SK-N-SH treated with all-trans-retinoic acid at 6 μM for 48 hours (cell line): ENCODE measurements around the gene TNNI3.

Experiments used
- ATAC-seq: fragments of 200-7000 bp; cut with Tn5 transposase; 3 replicates; pipeline ENCODE4 v1.9.1; 2020; ENCODE audit warnings: mild to moderate bottlenecking, moderate library complexity
- ARNTL ChIP-seq: fragments of 450-650 bp; formaldehyde crosslinking; IDR thresholded peaks from 2 replicates; pipeline ENCODE4 v1.5.0; 2020; ENCODE audit warnings: low read depth, mild to moderate bottlenecking, moderate library complexity, borderline replicate concordance
- BACH2 ChIP-seq: fragments of 250-450 bp; sonication (Bioruptor Pico); IDR thresholded peaks from 2 replicates; pipeline ENCODE4 v1.9.0; 2021; ENCODE audit warnings: mild to moderate bottlenecking, borderline replicate concordance
- CSDC2 ChIP-seq: fragments of 250-450 bp; sonication (Bioruptor Pico); IDR thresholded peaks from 2 replicates; pipeline ENCODE4 v1.5.0; 2020; ENCODE audit warnings: mild to moderate bottlenecking, moderate library complexity
- GLIS3 ChIP-seq: fragments of 250-450 bp; sonication (Bioruptor Pico); IDR thresholded peaks from 2 replicates; pipeline ENCODE4 v1.5.0; 2020; ENCODE audit warnings: mild to moderate bottlenecking, moderate library complexity
- ISL1 ChIP-seq: fragments of 250-450 bp; sonication (Bioruptor Pico); IDR thresholded peaks from 2 replicates; pipeline ENCODE4 v2.1.2; 2022; ENCODE audit warnings: mild to moderate bottlenecking, moderate library complexity
- OSR1 ChIP-seq: fragments of 250-450 bp; sonication (Bioruptor Pico); IDR thresholded peaks from 2 replicates; pipeline ENCODE4 v1.8.0; 2022; ENCODE audit warnings: moderate library complexity, mild to moderate bottlenecking, inconsistent platforms
- PPARA ChIP-seq: fragments of 250-450 bp; sonication (Bioruptor Pico); IDR thresholded peaks from 2 replicates; pipeline ENCODE4 v1.5.0; 2020; ENCODE audit warnings: mild to moderate bottlenecking, borderline replicate concordance
- RARB ChIP-seq: fragments of 250-450 bp; sonication (Bioruptor Pico); IDR thresholded peaks from 2 replicates; pipeline ENCODE4 v1.8.0; 2021; ENCODE audit warnings: mild to moderate bottlenecking, moderate library complexity
- TOX ChIP-seq: fragments of 250-450 bp; sonication (Bioruptor Pico); IDR thresholded peaks from 2 replicates; pipeline ENCODE4 v1.8.0; 2021; ENCODE audit warnings: mild to moderate bottlenecking, moderate library complexity, borderline replicate concordance
- ZC3H10 ChIP-seq: fragments of 250-450 bp; sonication (Bioruptor Pico); IDR thresholded peaks from 2 replicates; pipeline ENCODE4 v1.5.1; 2021; ENCODE audit warnings: mild to moderate bottlenecking, moderate library complexity
- ZFP3 ChIP-seq: fragments of 250-450 bp; sonication (Bioruptor Pico); IDR thresholded peaks from 2 replicates; pipeline ENCODE4 v1.5.0; 2020; ENCODE audit warnings: mild to moderate bottlenecking, moderate library complexity
- ZFP30 ChIP-seq: fragments of 450-650 bp; formaldehyde crosslinking; IDR thresholded peaks from 2 replicates; pipeline ENCODE4 v1.5.0; 2022; ENCODE audit warnings: mild to moderate bottlenecking, moderate library complexity
- ZNF565 ChIP-seq: fragments of 450-650 bp; formaldehyde crosslinking; conservative IDR thresholded peaks from 2 replicates; pipeline ENCODE4 v1.5.0; 2020; ENCODE audit warnings: low read depth, mild to moderate bottlenecking, moderate library complexity
- ZNF70 ChIP-seq: fragments of 450-650 bp; formaldehyde crosslinking; IDR thresholded peaks from 2 replicates; pipeline ENCODE4 v1.5.0; 2020; ENCODE audit warnings: mild to moderate bottlenecking, moderate library complexity
- ZNF8 ChIP-seq: fragments of 450-650 bp; formaldehyde crosslinking; IDR thresholded peaks from 2 replicates; pipeline ENCODE4 v1.5.0; 2020; ENCODE audit warnings: mild to moderate bottlenecking, moderate library complexity
- TF ChIP-seq, protein P1 (sequence below): fragments of 250-450 bp; sonication (Bioruptor Pico); IDR thresholded peaks from 2 replicates; pipeline ENCODE4 v1.5.1; 2020; ENCODE audit warnings: low read depth, mild to moderate bottlenecking, moderate library complexity
- TF ChIP-seq, protein P2 (sequence below): fragments of 250-450 bp; sonication (Bioruptor Pico); IDR thresholded peaks from 2 replicates; pipeline ENCODE4 v1.5.0; 2020; ENCODE audit warnings: mild to moderate bottlenecking, moderate library complexity
- TF ChIP-seq, protein P3 (sequence below): fragments of 250-450 bp; sonication (Bioruptor Pico); IDR thresholded peaks from 2 replicates; pipeline ENCODE4 v1.8.0; 2020; ENCODE audit warnings: mild to moderate bottlenecking, moderate library complexity, borderline replicate concordance
- TF ChIP-seq, protein P4 (sequence below): fragments of 250-450 bp; sonication (Bioruptor Pico); IDR thresholded peaks from 2 replicates; pipeline ENCODE4 v1.5.1; 2021; ENCODE audit warnings: mild to moderate bottlenecking, moderate library complexity
- TF ChIP-seq, protein P5 (sequence below): fragments of 250-450 bp; sonication (Bioruptor Pico); IDR thresholded peaks from 2 replicates; pipeline ENCODE4 v1.8.0; 2021; ENCODE audit warnings: low read depth, mild to moderate bottlenecking, moderate library complexity, borderline replicate concordance

TNNI3 gene

DNA sequence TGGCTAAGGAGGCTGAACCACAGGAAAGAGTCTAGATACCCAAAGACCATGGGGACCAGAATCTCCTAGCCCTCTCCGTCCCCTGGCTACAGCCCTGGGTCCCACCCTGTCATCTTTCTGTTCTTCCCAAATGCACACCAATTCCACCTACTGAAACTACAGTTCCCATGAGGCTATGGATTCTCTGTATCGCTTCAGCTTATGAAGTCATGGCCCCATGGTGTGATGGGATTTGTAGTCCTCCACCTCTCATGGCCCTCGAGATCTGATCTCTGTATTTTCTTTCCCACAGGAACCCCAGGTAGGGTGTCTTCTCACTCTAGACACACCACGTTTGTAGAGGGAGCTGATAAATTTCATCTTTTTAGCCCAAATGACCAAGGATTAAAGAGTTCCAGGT lies 40.0 kb upstream of the TNNI3 start:
- no peak for TF ChIP-seq CSDC2
- TF ChIP-seq, protein P1, sequence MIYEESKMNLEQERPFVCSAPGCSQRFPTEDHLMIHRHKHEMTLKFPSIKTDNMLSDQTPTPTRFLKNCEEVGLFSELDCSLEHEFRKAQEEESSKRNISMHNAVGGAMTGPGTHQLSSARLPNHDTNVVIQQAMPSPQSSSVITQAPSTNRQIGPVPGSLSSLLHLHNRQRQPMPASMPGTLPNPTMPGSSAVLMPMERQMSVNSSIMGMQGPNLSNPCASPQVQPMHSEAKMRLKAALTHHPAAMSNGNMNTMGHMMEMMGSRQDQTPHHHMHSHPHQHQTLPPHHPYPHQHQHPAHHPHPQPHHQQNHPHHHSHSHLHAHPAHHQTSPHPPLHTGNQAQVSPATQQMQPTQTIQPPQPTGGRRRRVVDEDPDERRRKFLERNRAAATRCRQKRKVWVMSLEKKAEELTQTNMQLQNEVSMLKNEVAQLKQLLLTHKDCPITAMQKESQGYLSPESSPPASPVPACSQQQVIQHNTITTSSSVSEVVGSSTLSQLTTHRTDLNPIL (CRISPR knock-in tag) = no peak
- no peak for TF ChIP-seq ARNTL (CRISPR knock-in tag)
- TF ChIP-seq, protein P2, sequence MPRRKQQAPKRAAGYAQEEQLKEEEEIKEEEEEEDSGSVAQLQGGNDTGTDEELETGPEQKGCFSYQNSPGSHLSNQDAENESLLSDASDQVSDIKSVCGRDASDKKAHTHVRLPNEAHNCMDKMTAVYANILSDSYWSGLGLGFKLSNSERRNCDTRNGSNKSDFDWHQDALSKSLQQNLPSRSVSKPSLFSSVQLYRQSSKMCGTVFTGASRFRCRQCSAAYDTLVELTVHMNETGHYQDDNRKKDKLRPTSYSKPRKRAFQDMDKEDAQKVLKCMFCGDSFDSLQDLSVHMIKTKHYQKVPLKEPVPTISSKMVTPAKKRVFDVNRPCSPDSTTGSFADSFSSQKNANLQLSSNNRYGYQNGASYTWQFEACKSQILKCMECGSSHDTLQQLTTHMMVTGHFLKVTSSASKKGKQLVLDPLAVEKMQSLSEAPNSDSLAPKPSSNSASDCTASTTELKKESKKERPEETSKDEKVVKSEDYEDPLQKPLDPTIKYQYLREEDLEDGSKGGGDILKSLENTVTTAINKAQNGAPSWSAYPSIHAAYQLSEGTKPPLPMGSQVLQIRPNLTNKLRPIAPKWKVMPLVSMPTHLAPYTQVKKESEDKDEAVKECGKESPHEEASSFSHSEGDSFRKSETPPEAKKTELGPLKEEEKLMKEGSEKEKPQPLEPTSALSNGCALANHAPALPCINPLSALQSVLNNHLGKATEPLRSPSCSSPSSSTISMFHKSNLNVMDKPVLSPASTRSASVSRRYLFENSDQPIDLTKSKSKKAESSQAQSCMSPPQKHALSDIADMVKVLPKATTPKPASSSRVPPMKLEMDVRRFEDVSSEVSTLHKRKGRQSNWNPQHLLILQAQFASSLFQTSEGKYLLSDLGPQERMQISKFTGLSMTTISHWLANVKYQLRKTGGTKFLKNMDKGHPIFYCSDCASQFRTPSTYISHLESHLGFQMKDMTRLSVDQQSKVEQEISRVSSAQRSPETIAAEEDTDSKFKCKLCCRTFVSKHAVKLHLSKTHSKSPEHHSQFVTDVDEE (CRISPR knock-in tag) = no peak
- TF ChIP-seq OSR1 (CRISPR knock-in tag) = no peak
- TF ChIP-seq ZNF70 (CRISPR knock-in tag) = no peak
- TF ChIP-seq ISL1 = no peak
- TF ChIP-seq PPARA (CRISPR knock-in tag) = no peak
- TF ChIP-seq, protein P3, sequence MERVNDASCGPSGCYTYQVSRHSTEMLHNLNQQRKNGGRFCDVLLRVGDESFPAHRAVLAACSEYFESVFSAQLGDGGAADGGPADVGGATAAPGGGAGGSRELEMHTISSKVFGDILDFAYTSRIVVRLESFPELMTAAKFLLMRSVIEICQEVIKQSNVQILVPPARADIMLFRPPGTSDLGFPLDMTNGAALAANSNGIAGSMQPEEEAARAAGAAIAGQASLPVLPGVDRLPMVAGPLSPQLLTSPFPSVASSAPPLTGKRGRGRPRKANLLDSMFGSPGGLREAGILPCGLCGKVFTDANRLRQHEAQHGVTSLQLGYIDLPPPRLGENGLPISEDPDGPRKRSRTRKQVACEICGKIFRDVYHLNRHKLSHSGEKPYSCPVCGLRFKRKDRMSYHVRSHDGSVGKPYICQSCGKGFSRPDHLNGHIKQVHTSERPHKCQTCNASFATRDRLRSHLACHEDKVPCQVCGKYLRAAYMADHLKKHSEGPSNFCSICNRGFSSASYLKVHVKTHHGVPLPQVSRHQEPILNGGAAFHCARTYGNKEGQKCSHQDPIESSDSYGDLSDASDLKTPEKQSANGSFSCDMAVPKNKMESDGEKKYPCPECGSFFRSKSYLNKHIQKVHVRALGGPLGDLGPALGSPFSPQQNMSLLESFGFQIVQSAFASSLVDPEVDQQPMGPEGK (CRISPR knock-in tag) = no peak
- no peak for TF ChIP-seq ZNF565 (CRISPR knock-in tag)
- no peak for TF ChIP-seq ZFP30
- TF ChIP-seq RARB (CRISPR knock-in tag) = no peak
- TF ChIP-seq ZC3H10 (CRISPR knock-in tag) = no peak
- no peak for TF ChIP-seq ZFP3 (CRISPR knock-in tag)
- TF ChIP-seq TOX (CRISPR knock-in tag) = no peak
- no peak for TF ChIP-seq ZNF8 (CRISPR knock-in tag)
- TF ChIP-seq, protein P4, sequence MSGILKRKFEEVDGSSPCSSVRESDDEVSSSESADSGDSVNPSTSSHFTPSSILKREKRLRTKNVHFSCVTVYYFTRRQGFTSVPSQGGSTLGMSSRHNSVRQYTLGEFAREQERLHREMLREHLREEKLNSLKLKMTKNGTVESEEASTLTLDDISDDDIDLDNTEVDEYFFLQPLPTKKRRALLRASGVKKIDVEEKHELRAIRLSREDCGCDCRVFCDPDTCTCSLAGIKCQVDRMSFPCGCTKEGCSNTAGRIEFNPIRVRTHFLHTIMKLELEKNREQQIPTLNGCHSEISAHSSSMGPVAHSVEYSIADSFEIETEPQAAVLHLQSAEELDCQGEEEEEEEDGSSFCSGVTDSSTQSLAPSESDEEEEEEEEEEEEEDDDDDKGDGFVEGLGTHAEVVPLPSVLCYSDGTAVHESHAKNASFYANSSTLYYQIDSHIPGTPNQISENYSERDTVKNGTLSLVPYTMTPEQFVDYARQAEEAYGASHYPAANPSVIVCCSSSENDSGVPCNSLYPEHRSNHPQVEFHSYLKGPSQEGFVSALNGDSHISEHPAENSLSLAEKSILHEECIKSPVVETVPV (CRISPR knock-in tag) = no peak
- TF ChIP-seq, protein P5, sequence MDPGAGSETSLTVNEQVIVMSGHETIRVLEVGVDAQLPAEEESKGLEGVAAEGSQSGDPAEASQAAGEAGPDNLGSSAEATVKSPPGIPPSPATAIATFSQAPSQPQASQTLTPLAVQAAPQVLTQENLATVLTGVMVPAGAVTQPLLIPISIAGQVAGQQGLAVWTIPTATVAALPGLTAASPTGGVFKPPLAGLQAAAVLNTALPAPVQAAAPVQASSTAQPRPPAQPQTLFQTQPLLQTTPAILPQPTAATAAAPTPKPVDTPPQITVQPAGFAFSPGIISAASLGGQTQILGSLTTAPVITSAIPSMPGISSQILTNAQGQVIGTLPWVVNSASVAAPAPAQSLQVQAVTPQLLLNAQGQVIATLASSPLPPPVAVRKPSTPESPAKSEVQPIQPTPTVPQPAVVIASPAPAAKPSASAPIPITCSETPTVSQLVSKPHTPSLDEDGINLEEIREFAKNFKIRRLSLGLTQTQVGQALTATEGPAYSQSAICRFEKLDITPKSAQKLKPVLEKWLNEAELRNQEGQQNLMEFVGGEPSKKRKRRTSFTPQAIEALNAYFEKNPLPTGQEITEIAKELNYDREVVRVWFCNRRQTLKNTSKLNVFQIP (CRISPR knock-in tag) = no peak
- peak; percentile 80 for ATAC-seq

DNA sequence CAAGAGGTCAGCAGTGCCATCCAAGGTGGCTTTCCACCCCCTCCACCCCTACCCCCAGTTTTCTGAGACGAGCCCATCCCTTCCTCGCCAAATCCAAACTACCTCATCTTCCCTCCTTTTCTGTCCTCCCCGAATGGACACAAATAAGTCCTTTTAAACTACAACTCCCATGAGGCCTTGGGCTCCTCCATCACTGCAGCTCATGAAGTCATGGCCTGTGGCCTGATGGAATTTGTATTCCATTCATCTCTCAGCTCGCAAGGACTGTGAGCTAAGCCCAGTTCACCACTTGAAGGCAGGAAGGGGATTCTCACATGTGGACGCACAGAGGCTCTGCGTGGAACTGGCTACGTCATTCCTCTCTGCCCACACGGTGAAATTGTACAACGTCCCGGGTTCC lies 39.3 kb upstream of the TNNI3 start:
- TF ChIP-seq, protein P3 (CRISPR knock-in tag) = no peak
- no peak for TF ChIP-seq PPARA (CRISPR knock-in tag)
- no peak for TF ChIP-seq BACH2 (CRISPR knock-in tag)
- TF ChIP-seq ISL1 = no peak
- no peak for TF ChIP-seq GLIS3 (CRISPR knock-in tag)
- no peak for TF ChIP-seq ARNTL (CRISPR knock-in tag)
- TF ChIP-seq, all 23 proteins: peak for 0
- peak; percentile 64; the same call in 2 of the 3 replicates for ATAC-seq
